Heart right ventricle (tissue), 16 donors: ENCODE data around the gene ANO4. TPM values are rescaled to one million over a fixed set of nuclear protein-coding genes. Genes with fewer than 3 reads are reported as not detected.

Experiments used
- ATAC-seq, 8 donors: fragments of 200-7000 bp; cut with Tn5 transposase; one replicate each; pipeline ENCODE4 v1.9.1; 2020; ENCODE audit warnings: mild to moderate bottlenecking in 8 of 8, moderate library complexity in 8 of 8, moderate number of reproducible peaks in 1 of 8
- DNase-seq, 2 donors: peaks; one replicate each; pipeline ENCODE4 v3.0.0-alpha.2; 2020
- H3K27ac ChIP-seq, 10 donors: fragments of 200-600 bp; sonication (generic) in 2 of 10; one replicate each; pipeline versions ENCODE4 v1.5.0 to v1.8.0; 2020 to 2022; ENCODE audit warnings: mild to moderate bottlenecking in 3 of 10
- H3K27me3 ChIP-seq, 7 donors: fragments of 200-600 bp; one replicate each; pipeline ENCODE4 v1.8.0; 2021 to 2022; ENCODE audit warnings: mild to moderate bottlenecking in 2 of 7
- H3K36me3 ChIP-seq, 9 donors: fragments of 200-600 bp; sonication (generic) in 1 of 9; one replicate each; pipeline versions ENCODE4 v1.5.0 to v1.8.0; 2020 to 2022; ENCODE audit warnings: mild to moderate bottlenecking in 2 of 9
- H3K4me1 ChIP-seq, 9 donors: fragments of 200-600 bp; sonication (generic) in 1 of 9; one replicate each; pipeline versions ENCODE4 v1.5.0 to v1.8.0; 2020 to 2022; ENCODE audit warnings: mild to moderate bottlenecking in 4 of 9
- H3K4me3 ChIP-seq, 10 donors: fragments of 200-600 bp; sonication (generic) in 2 of 10; one replicate each; pipeline versions ENCODE4 v1.5.0 to v1.8.0; 2020 to 2022; ENCODE audit warnings: mild to moderate bottlenecking in 7 of 10, moderate library complexity in 2 of 10
- H3K9me3 ChIP-seq, 11 donors: fragments of 200-600 bp in 10 of 11; sonication (generic) in 2 of 11; one replicate each; pipeline versions ENCODE4 v1.5.0 to v1.8.0; 2013 to 2022; ENCODE audit warnings: mild to moderate bottlenecking in 2 of 11, control low read depth in 1 of 11, moderate library complexity in 1 of 11
- WGBS, 2 donors: extraction: QIAGEN DNeasy Blood & Tissue Kit; methylation state at CpG; one replicate each; pipeline ENCODE4 v1.1.7; 2013; ENCODE audit warnings: inconsistent platforms in 1 of 2; 5-methylcytosine and 5-hydroxymethylcytosine counted together
- intact Hi-C, 10 donors: fragments of 100-400 bp; cut with DNase I; formaldehyde crosslinking; loops; one replicate each; pipeline versions ENCODE4 v1.11.1 to v1.14.2; 2022
- polyA plus RNA-seq, 2 donors: library from polyadenylated mRNA; stranded (reverse); fragments of 200-250 nt; gene quantifications; one replicate each; pipeline ENCODE4 v1.2.3, GENCODE V29; 2013
- total RNA-seq, 10 donors: library from RNA; stranded (reverse); fragmentation: NEBNext Ultra II Directional in 3 of 10; extraction: Animal tissue kit (Norgen Biotek cat#: 25700) in 3 of 10; gene quantifications; one replicate each; pipeline versions ENCODE4 v1.2.1 to v1.2.4, GENCODE V29; 2021 to 2023
- TF ChIP-seq, protein P1 (sequence below), 9 donors: fragments of 200-600 bp; sonication (generic) in 2 of 9; IDR thresholded peaks; one replicate each; pipeline versions ENCODE4 v1.5.0 to v1.8.0; 2021 to 2022; ENCODE audit warnings: antibody characterized with exemption in 9 of 9, mild to moderate bottlenecking in 5 of 9, moderate library complexity in 1 of 9
- donor health status: Arrhythmogenic right ventricular cardiomyopathy.
- donor health status: ischemic (EF 13 %, LVEDD 7.1; RV severe dilation, severe dysfunction).
- donor health status: healthy with polysubstance abuse.
- donor health status: DM: no; HTN: yes; CAD: no.
- donor health status: DM: no; HTN: no; CAD: no.
- donor health status: ischemic (EF 25% LVEDD 6.9; RV normal size, moderate dysfunction).
- donor health status: ischemic (EF 25% LVEDD 5.7; RV mildly dilated, moderate dysfunction).
- donor health status: healthy.
- donor health status: DM: yes; HTN: yes; CAD: no.
- donor health status: Ischemic cardiomyopathy.
- donor health status: ischemic (EF 35%, LVEDD 5.7; RV mildly dilated, moderate dysfunction).
- donor health status: nonischemic (EF 11% LVEDD 7.7; RV severe dilation, severe dysfunction).
- donor health status: DM: yes; HTN: yes; CAD: no.
- donor health status: PGD.
- donor health status: ischemic (EF 29% LVEDD 5.4; RV normal size, mild dysfunction).
- donor health status: nonischemic (EF 23%, LVEDD 6.1; RV moderate dilation, normal function).

Gene ANO4
- total and polyA plus RNA-seq, 12 donors, result 0.08 to 0.45 (median 0.19) TPM; not detected in 5

DNA sequence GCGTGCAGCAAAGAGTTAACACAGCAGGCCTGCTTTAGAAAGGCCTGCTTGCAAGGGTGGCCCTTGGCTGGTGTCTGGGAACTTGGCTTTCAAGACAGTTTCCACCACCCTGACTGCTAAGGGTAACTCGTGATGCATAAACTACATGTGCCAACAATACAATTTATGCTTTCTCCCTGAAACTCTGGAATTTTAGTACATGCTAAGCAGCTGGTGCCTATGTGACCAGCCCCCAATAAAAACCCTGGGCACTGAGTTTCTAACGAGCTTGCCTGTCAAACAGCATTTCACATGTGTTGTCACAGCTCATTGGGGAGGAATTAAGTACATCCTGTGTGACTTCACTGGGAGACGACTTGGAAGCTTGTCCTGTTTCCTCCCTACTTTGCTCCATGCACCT, 282.3 kb downstream of the ANO4 start:
- H3K4me1 ChIP-seq, result peaks cover 0 to 11% (median 4%) of the 10 kb centered on the region in 9 donors
- ATAC-seq, result no peak
- DNase-seq, result no peak
- no peak overlapping the region for H3K4me3 ChIP-seq
- 30 to 39% methylated on average over 4 of the region's 4 CpGs for WGBS, 2 donors
- TF ChIP-seq, protein P1, sequence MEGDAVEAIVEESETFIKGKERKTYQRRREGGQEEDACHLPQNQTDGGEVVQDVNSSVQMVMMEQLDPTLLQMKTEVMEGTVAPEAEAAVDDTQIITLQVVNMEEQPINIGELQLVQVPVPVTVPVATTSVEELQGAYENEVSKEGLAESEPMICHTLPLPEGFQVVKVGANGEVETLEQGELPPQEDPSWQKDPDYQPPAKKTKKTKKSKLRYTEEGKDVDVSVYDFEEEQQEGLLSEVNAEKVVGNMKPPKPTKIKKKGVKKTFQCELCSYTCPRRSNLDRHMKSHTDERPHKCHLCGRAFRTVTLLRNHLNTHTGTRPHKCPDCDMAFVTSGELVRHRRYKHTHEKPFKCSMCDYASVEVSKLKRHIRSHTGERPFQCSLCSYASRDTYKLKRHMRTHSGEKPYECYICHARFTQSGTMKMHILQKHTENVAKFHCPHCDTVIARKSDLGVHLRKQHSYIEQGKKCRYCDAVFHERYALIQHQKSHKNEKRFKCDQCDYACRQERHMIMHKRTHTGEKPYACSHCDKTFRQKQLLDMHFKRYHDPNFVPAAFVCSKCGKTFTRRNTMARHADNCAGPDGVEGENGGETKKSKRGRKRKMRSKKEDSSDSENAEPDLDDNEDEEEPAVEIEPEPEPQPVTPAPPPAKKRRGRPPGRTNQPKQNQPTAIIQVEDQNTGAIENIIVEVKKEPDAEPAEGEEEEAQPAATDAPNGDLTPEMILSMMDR (IDR thresholded peaks at IDR 0.05), result no peak
- no peaks in the 10 kb centered on the region for H3K36me3 ChIP-seq
- no peak overlapping the region for H3K27ac ChIP-seq
- no peaks in the 10 kb centered on the region for H3K27me3 ChIP-seq
- intact Hi-C loops, result no loop called here
- H3K9me3 ChIP-seq, result peaks cover 0 to 17% (median 0%) of the 10 kb centered on the region in 11 donors

DNA sequence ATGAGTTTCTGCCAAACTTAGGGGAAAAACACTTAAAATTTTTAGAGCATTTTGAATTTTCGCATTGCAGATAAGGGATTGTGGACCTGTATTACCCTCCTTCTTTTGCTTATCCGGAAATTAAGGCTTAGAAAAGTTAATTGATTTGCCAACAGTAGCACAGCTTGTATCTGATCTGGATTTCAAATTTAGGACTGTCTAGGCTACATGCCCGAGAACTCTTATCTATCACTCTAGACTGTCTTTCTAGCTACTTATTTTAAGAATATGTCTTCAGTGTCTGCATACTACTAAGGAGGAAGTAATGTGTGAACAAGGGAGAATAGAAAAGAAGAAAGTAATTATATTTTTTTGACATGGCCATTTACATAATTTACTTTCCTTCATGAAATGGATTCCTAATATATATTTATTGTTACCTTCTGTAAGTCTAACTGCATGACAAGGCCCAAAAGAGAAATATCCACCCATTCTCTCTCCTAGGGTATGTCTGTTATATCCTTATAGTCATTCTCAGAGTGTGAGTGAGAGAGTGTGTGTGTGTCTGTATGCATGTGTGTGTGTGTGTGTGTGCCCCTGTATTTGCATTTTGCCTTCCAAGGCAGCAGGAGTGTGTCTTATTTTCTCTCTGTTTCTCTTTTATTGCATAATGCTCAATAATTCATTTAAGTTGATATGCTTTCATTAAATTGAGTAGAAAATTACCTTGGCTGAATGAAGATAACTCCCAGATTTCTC, 283.4 kb downstream of the ANO4 start:
- Histone ChIP-seq H3K4me3 (no peak overlapping the region), H3K27ac (no peak overlapping the region), H3K27me3 (no peaks in the 10 kb centered on the region), H3K9me3 (peaks cover 0 to 6% (median 0%) of the 10 kb centered on the region in 11 donors), H3K36me3 (no peaks in the 10 kb centered on the region), H3K4me1 (peaks cover 0 to 11% (median 4%) of the 10 kb centered on the region in 9 donors)
- intact Hi-C loops, result no loop called here
- ATAC-seq, result no peak
- TF ChIP-seq, protein P1 (IDR thresholded peaks at IDR 0.05), result no peak
- WGBS, 2 donors, result 55 to 59% methylated on average over 3 of the region's 3 CpGs
- DNase-seq, result no peak

DNA sequence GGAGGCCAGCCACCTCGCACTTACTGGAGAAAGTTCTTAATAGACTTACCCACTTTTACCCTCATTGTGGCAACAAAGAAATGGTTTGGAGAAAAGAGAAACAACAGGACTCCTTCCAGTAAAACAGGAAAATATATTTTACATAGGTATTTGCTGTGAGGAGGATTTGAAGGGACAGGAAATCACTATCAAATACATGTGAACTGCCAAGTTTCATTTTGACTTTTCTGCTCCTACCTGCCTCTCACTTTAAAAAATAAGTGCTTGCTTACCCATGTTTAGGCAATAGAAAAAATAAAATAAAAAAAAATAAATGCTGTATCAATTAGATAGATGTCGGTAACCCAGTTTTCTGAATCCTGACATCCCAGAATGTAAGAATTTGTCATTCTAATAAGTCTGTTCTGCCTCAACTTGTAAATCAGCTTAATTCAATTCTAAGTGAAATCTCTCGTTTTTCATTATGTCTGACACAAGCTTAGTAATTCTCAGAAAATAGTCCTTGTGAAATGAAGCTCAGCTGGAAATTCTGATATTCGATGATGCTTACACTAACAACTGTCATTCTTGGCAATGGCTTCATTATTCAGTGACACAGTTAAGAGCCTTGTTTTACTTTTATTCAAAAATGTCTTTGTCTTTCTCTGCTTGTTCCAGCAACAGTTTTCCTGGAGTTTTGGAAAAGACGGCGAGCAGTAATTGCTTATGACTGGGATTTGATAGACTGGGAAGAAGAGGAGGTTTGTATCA, 284.1 kb downstream of the ANO4 start:
- Histone ChIP-seq H3K36me3 (no peaks in the 10 kb centered on the region), H3K27ac (no peak overlapping the region), H3K9me3 (peaks cover 0 to 2% (median 0%) of the 10 kb centered on the region in 11 donors), H3K4me1 (peaks cover 0 to 11% (median 4%) of the 10 kb centered on the region in 9 donors), H3K4me3 (no peak overlapping the region), H3K27me3 (peaks cover 0 to 3% (median 0%) of the 10 kb centered on the region in 7 donors)
- DNase-seq (no peak), ATAC-seq (no peak)
- intact Hi-C loops, result no loop called here
- TF ChIP-seq, protein P1 (IDR thresholded peaks at IDR 0.05), result no peak
- WGBS, 2 donors, result 63 to 69% methylated on average over 6 of the region's 6 CpGs

DNA sequence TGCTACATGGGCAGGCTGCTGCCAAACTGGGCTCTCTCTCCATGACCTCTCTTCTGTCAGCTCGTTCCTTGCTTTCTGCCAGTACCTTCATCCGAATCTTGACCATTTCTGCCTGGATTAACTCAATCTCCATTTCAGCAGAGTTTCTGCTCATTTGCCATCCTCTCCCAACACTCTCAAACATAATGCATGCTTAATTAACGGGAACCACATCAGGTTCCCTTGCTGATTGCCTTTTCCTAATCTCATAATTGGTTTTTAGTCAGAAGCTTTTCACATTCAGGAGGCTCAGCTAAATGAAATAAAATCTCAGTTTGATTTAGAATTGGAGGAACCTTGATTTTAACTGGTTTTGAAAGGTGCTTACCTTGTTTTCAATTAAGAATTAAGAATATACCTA, 288.1 kb downstream of the ANO4 start:
- TF ChIP-seq, protein P1 (IDR thresholded peaks at IDR 0.05), result no peak
- Histone ChIP-seq H3K4me1 (peaks cover 0 to 9% (median 2%) of the 10 kb centered on the region in 9 donors), H3K4me3 (no peak overlapping the region), H3K27ac (no peak overlapping the region), H3K9me3 (no peaks in the 10 kb centered on the region), H3K27me3 (peaks cover 0 to 3% (median 0%) of the 10 kb centered on the region in 7 donors), H3K36me3 (no peaks in the 10 kb centered on the region)
- DNase-seq (no peak), ATAC-seq (no peak)
- intact Hi-C loops, result no loop called here
- WGBS, 2 donors, result 50 to 82% methylated on average over 3 of the region's 3 CpGs
